Measurements from ENCODE around the gene FAM43B. TPM values are rescaled to one million over a fixed set of nuclear protein-coding genes. Genes with fewer than 3 reads are reported as not detected.
"Not testable (repeated sequence)": the region's sequence is repeated elsewhere in the genome, so short reads cannot be mapped to it uniquely, and the experiment has no call there.

FAM43B gene
- polyA plus RNA-seq, 1 experiment = 0.02 TPM

- Histone ChIP-seq H3K27me3 (ENCODE audit: control insufficient read depth, insufficient read depth, low read length) (peaks cover 8% of the 10 kb centered on the region), H3K4me3 (ENCODE audit: low read depth, low read length) (peak overlapping the region; percentile 96), H3K27ac (ENCODE audit: low read depth, low read length) (peak overlapping the region; percentile 47), H3K9me3 (ENCODE audit: control insufficient read depth, insufficient read depth, low read length) (no peaks in the 10 kb centered on the region; the same call in 1 of the 2 replicates)
- no peak for TF ChIP-seq CTCF (IDR thresholded peaks at IDR 0.05; ENCODE audit: low read depth, low read length)
- no peak for DNase-seq (ENCODE audit: low read depth, low spot score)
- ChIA-PET CTCF (interaction anchor here (0.5 to 1.8 kb wide), 3 partner anchors 13 to 296 kb away, joined by 4 to 7 read pairs (median 5); no protein-coding TSS in a partner anchor), POLR2A (interaction anchor here (0.6 to 1.4 kb wide), 6 partner anchors 14 to 802 kb away, joined by 3 to 4 read pairs (median 3); partner anchors contain the start of gene CAMK2N1)
Measured at GRCh38 chr1:20508411-20508771, 44.0 kb upstream of the FAM43B start.

- Histone ChIP-seq H3K27me3 (ENCODE audit: control insufficient read depth, insufficient read depth, low read length) (peaks cover 10% of the 10 kb centered on the region), H3K27ac (ENCODE audit: low read depth, low read length) (no peak overlapping the region), H3K9me3 (ENCODE audit: control insufficient read depth, insufficient read depth, low read length) (no peaks in the 10 kb centered on the region; the same call in 1 of the 2 replicates), H3K4me3 (ENCODE audit: low read depth, low read length) (no peak overlapping the region)
- no peak for DNase-seq (ENCODE audit: low read depth, low spot score)
- no peak for TF ChIP-seq CTCF (IDR thresholded peaks at IDR 0.05; ENCODE audit: low read depth, low read length)
- CTCF ChIA-PET = interaction anchor here (1.1 to 1.4 kb wide), 2 partner anchors 10 to 299 kb away, joined by 3 read pairs; no protein-coding TSS in a partner anchor
- POLR2A ChIA-PET = no interaction called here
Measured at GRCh38 chr1:20511518-20512428, 40.6 kb upstream of the FAM43B start.

GRCh38 chr1:20519609-20520262, 32.6 kb upstream of the FAM43B start:
- H3K27ac ChIP-seq (ENCODE audit: low read depth, low read length); DNase-seq (ENCODE audit: low read depth, low spot score); POLR2A ChIA-PET; H3K4me3 ChIP-seq (ENCODE audit: low read depth, low read length); H3K27me3 ChIP-seq (ENCODE audit: control insufficient read depth, insufficient read depth, low read length); H3K9me3 ChIP-seq (ENCODE audit: control insufficient read depth, insufficient read depth, low read length): not testable (repeated sequence)
- CTCF ChIA-PET = interaction anchor here (0.5 to 1.4 kb wide), 4 partner anchors 55 to 307 kb away, joined by 3 to 4 read pairs (median 4); no protein-coding TSS in a partner anchor

GRCh38 chr1:20521960-20522861, 30.2 kb upstream of the FAM43B start:
- POLR2A ChIA-PET = no interaction called here
- Histone ChIP-seq H3K27ac (ENCODE audit: low read depth, low read length) (no peak overlapping the region), H3K4me3 (ENCODE audit: low read depth, low read length) (no peak overlapping the region), H3K9me3 (ENCODE audit: control insufficient read depth, insufficient read depth, low read length) (no peaks in the 10 kb centered on the region), H3K27me3 (ENCODE audit: control insufficient read depth, insufficient read depth, low read length) (peaks cover 5% of the 10 kb centered on the region)
- TF ChIP-seq CTCF (IDR thresholded peaks at IDR 0.05; ENCODE audit: low read depth, low read length) = peak; percentile 98
- peak; percentile 39 for DNase-seq (ENCODE audit: low read depth, low spot score)
- CTCF ChIA-PET = interaction anchor here (0.6 to 7.3 kb wide), 11 partner anchors 9 to 306 kb away, joined by 3 to 116 read pairs (median 3); partner anchors contain the start of genes MUL1 and PINK1

- POLR2A ChIA-PET = no interaction called here
- no peak overlapping the region for H3K27ac ChIP-seq (ENCODE audit: low read depth, low read length)
- TF ChIP-seq CTCF (IDR thresholded peaks at IDR 0.05; ENCODE audit: low read depth, low read length) = no peak
- no peak for DNase-seq (ENCODE audit: low read depth, low spot score)
- CTCF ChIA-PET = interaction anchor here (0.9 to 7.3 kb wide), 3 partner anchors 9 to 106 kb away, joined by 3 to 116 read pairs (median 8); partner anchors contain the start of gene PINK1
- no peaks in the 10 kb centered on the region; the same call in 1 of the 2 replicates for H3K9me3 ChIP-seq (ENCODE audit: control insufficient read depth, insufficient read depth, low read length)
- H3K27me3 ChIP-seq (ENCODE audit: control insufficient read depth, insufficient read depth, low read length) = peaks cover 28% of the 10 kb centered on the region
- H3K4me3 ChIP-seq (ENCODE audit: low read depth, low read length) = no peak overlapping the region
Measured at GRCh38 chr1:20526267-20526666, 26.1 kb upstream of the FAM43B start.
